ENCODE data around the gene TCL1A. TPM values are rescaled to one million over a fixed set of nuclear protein-coding genes. Genes with fewer than 3 reads are reported as not detected.

The TCL1A gene
- total RNA-seq, 1 experiment from 2014 or later = not detected

- peaks cover 2 to 16% (median 9%) of the 10 kb centered on the region in 3 experiments; a peak in 4 of 7 replicates for H3K36me3 Mint-ChIP-seq (ENCODE audit: insufficient read depth in 1 of 3, low read depth in 3 of 3)
- Histone ChIP-seq H2AK5ac (ENCODE audit: insufficient read length, low read length) (no peak overlapping the region), H3K4ac (ENCODE audit: low read depth, low read length) (no peak overlapping the region), H3K4me1 (ENCODE audit: insufficient read depth, low read length) (peaks cover 4% of the 10 kb centered on the region), H2BK12ac (ENCODE audit: insufficient read length, low read depth, low read length) (no peak overlapping the region), H4K8ac (replicated peaks; ENCODE audit: insufficient read length, low read depth, low read length) (no peak overlapping the region), H4K91ac (ENCODE audit: insufficient read length, low read depth, low read length) (no peak overlapping the region), H2BK120ac (ENCODE audit: low read depth, low read length, poor library complexity, severe bottlenecking) (no peak overlapping the region), H3K9ac (ENCODE audit: extremely low read depth, insufficient read length, low read length) (no peak overlapping the region), H3K23ac (ENCODE audit: insufficient read length, low read depth, low read length) (no peak overlapping the region), H3K4me2 (ENCODE audit: insufficient read depth, insufficient read length, low read length) (no peak overlapping the region), H3T11ph (ENCODE audit: low read length) (no peak overlapping the region), H3K18ac (ENCODE audit: insufficient read length, low read depth, low read length) (no peak overlapping the region), H2AFZ (ENCODE audit: low read length) (no peak overlapping the region), H4K20me1 (ENCODE audit: control insufficient read depth, insufficient read depth, insufficient read length) (no peaks in the 10 kb centered on the region), H2BK20ac (ENCODE audit: low read depth, low read length, poor library complexity, severe bottlenecking) (no peak overlapping the region), H2BK15ac (ENCODE audit: low read depth, low read length) (no peak overlapping the region), H3K9me3 (ENCODE audit: control insufficient read depth, low read depth, low read length) (no peaks in the 10 kb centered on the region), H4K5ac (ENCODE audit: insufficient read length, low read depth, low read length) (no peak overlapping the region), H3K79me1 (ENCODE audit: insufficient read depth, low read depth, low read length, poor library complexity, severe bottlenecking) (no peaks in the 10 kb centered on the region), H3K27ac (ENCODE audit: insufficient read length, low read depth, low read length) (no peak overlapping the region), H2BK5ac (ENCODE audit: insufficient read length, low read length) (no peak overlapping the region), H3K79me2 (ENCODE audit: insufficient read depth, low read length) (no peaks in the 10 kb centered on the region), H3K27me3 (ENCODE audit: insufficient read depth, low read length) (no peaks in the 10 kb centered on the region), H3K23me2 (ENCODE audit: insufficient read length, low read depth, low read length, poor library complexity, severe bottlenecking) (no peaks in the 10 kb centered on the region), H3K14ac (ENCODE audit: insufficient read depth, low read length) (no peak overlapping the region), H3K56ac (ENCODE audit: insufficient read length, low read depth, low read length) (no peak overlapping the region)
- peaks cover 9 to 11% of the 10 kb centered on the region in 2 experiments for H3K9me3 Mint-ChIP-seq
- WGBS (ENCODE audit: extremely low coverage, insufficient read length, low lambda C conversion rate) = no CpG with 5 or more reads among the region's 4 CpGs
- peaks cover 52% of the 10 kb centered on the region for H3K27me3 Mint-ChIP-seq (ENCODE audit: low read depth)
- H3K27ac Mint-ChIP-seq = no peak overlapping the region
- TF ChIP-seq CTCF (conservative IDR thresholded peaks at IDR 0.05) = no peak
- DNase-seq = no peak
- H3K4me1 Mint-ChIP-seq = peaks cover 21 to 29% of the 10 kb centered on the region in 2 experiments
- H3K4me3 Mint-ChIP-seq = no peak overlapping the region
Observed at GRCh38 chr14:95679148-95679815, 34.6 kb downstream of the TCL1A start.

Data from H9 (cell line).